Right lobe of liver (tissue), 4 donors: Measurements from ENCODE around the gene RASGRF2.

Experiments
- CTCF ChIP-seq, 4 donors: fragments of 200-600 bp in 3 of 4; fragments of 450-650 bp in 1 of 4; IDR thresholded peaks; one replicate each; pipeline versions ENCODE4 v1.5.1 to v1.8.0; 2016 to 2022; ENCODE audit warnings: antibody characterized with exemption in 4 of 4, mild to moderate bottlenecking in 2 of 4
- POLR2A ChIP-seq: fragments of 450-650 bp; IDR thresholded peaks from one replicate; pipeline ENCODE4 v1.6.1; 2017; ENCODE audit warnings: antibody characterized with exemption, mild to moderate bottlenecking
- donor health status: DM: no; HTN: no; CAD: no.
- donor health status: DM: no; HTN: no; CAD: no.
- donor health status: DM: no; HTN: yes; CAD: no.

DNA sequence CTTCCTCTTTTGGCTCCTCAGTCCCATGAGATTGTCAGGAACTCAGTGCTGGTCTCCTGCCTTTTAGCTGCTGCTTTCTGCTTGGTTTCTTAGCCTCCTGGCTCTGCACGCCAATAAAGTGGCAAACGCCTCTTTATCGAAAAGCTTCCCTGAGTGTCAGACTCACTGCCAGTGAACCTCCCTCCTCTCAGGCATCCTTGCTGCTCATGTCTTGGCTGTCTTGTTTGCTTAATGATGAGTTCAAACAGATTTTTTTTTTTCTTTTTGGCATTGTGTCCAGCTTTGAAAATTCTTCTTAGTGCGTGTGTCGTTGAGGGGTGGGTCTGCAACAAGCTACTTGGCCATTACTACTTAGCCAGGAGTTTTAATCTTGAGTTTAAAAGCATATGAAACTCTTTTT lies 14.9 kb downstream of the RASGRF2 start:
- no peak for TF ChIP-seq CTCF (IDR thresholded peaks at IDR 0.05)
- no peak for TF ChIP-seq POLR2A
